Adrenal gland (tissue), 12 donors: ENCODE results near the gene ALDH16A1. TPM values are rescaled to one million over a fixed set of nuclear protein-coding genes. Genes with fewer than 3 reads are reported as not detected.

ENCODE experiments used
- DNase-seq, 7 donors: peaks; one replicate each; pipeline ENCODE4 v3.0.0-alpha.2; 2019 to 2020
- H3K27ac ChIP-seq, 5 donors: fragments of 200-600 bp; sonication (generic) in 4 of 5; 1 replicate in 3 of 5; 2 replicates in 2 of 5; pipeline versions ENCODE4 v1.5.1 to v1.8.0; 2016 to 2020; ENCODE audit warnings: mild to moderate bottlenecking in 1 of 5
- H3K27me3 ChIP-seq: fragments of 200-600 bp; 2 replicates; pipeline ENCODE4 v1.8.0; 2021
- H3K36me3 ChIP-seq, 2 donors: fragments of 200-600 bp; replicated peaks in 1 of 2; 1 replicate in 1 of 2; 2 replicates in 1 of 2; pipeline versions ENCODE4 v1.5.1 to v1.8.0; 2018 to 2022
- H3K4me1 ChIP-seq, 2 donors: fragments of 200-600 bp; replicated peaks in 1 of 2; 1 replicate in 1 of 2; 2 replicates in 1 of 2; pipeline versions ENCODE4 v1.5.1 to v1.8.0; 2018 to 2021
- H3K4me3 ChIP-seq, 4 donors: fragments of 200-600 bp; sonication (generic) in 3 of 4; one replicate each; pipeline ENCODE4 v1.5.1; 2016 to 2018
- H3K9me3 ChIP-seq, 3 donors: fragments of 200-600 bp; sonication (generic) in 1 of 3; replicated peaks in 1 of 3; 1 replicate in 2 of 3; 2 replicates in 1 of 3; pipeline versions ENCODE4 v1.5.1 to v1.8.0; 2016 to 2021
- POLR2A ChIP-seq, 2 donors: fragments of 450-650 bp; IDR thresholded peaks; one replicate each; pipeline ENCODE4 v1.6.1; 2017; ENCODE audit warnings: antibody characterized with exemption in 2 of 2, mild to moderate bottlenecking in 2 of 2, moderate library complexity in 1 of 2
- WGBS, 4 donors: extraction: QIAGEN DNeasy Blood & Tissue Kit in 2 of 4; methylation state at CpG; one replicate each; pipeline versions ENCODE4 v1.1.5 to v1.1.7; 2013 to 2017; 5-methylcytosine and 5-hydroxymethylcytosine counted together
- intact Hi-C, 2 donors: fragments of 100-400 bp; cut with DNase I; formaldehyde crosslinking; loops; one replicate each; pipeline versions ENCODE4 v1.14.1 to v1.15.0; 2022 to 2023
- polyA plus RNA-seq, 3 donors: library from polyadenylated mRNA; stranded (reverse); fragments of 200-250 nt in 2 of 3; fragments of 350-450 nt in 1 of 3; fragmentation: Illumina TruSeq in 1 of 3; extraction: RNeasy Lipid Tissue Mini Kit (QIAGEN cat#74804) in 1 of 3; gene quantifications; one replicate each; pipeline ENCODE4 v1.2.3, GENCODE V29; 2013 to 2014
- total RNA-seq, 9 donors: library from RNA; depleted of rRNA in 4 of 9; stranded (reverse); fragments of >200 nt in 4 of 9; fragments of 120-200 nt in 1 of 9; fragmentation: NEBNext Ultra II Directional in 1 of 9; extraction: Animal tissue kit (Norgen Biotek cat#: 25700) in 1 of 9; gene quantifications; one replicate each; pipeline versions ENCODE4 v1.1.0 to v1.2.4, GENCODE V29; 2013 to 2023
- TF ChIP-seq, protein P1 (sequence below), 6 experiments: fragments of 450-650 bp in 4 of 6; fragments of 200-600 bp in 2 of 6; sonication (generic) in 1 of 6; IDR thresholded peaks; 1 replicate in 5 of 6; 2 replicates in 1 of 6; pipeline versions ENCODE4 v1.5.1 to v1.8.0; 2016 to 2021; ENCODE audit warnings: antibody characterized with exemption in 6 of 6, mild to moderate bottlenecking in 2 of 6, moderate library complexity in 1 of 6
- donor health status: healthy with polysubstance abuse.
- donor health status: Bipolar disorder and iron deficiency.
- donor health status: DM: yes; HTN: yes; CAD: no.
- donor health status: DM: no; HTN: no; CAD: no.
- donor health status: DM: no; HTN: no; CAD: no.
- donor health status: DM: yes; HTN: yes; CAD: no.

Gene ALDH16A1
- total and polyA plus RNA-seq, 12 donors = 3.6 to 95.5 (median 29.7) TPM

DNA sequence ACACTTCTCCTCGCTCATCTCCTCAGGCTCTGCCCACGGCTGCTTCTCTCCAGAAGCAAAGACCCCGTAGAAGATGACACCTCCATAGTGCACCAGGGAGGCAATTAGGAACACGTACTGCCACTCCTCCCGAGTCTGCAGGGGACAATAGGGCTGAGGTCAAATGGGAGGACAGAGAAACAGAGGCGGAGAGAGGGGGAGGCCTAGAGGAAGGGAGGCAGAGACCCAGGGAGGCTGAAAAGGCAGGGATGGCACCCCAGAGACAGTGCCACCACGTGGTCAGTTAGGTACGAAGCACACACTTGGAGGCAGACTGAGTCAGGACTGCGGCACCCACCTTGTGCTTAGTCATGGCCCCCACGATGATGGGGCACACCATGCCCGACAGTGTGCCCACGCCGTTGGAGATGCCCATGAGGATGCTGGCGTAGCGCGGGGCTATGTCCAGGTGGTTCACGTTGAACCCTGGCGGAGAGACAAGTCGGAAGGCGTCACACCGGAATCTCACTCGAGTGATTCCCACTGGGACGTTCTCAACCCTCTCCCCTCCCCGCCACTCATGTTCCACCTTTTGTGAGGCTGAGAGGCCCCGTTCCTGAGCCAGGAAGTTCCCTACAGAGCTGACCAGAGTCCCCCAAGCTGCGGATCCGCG is 22.2 kb upstream of the ALDH16A1 start:
- TF ChIP-seq, protein P1, sequence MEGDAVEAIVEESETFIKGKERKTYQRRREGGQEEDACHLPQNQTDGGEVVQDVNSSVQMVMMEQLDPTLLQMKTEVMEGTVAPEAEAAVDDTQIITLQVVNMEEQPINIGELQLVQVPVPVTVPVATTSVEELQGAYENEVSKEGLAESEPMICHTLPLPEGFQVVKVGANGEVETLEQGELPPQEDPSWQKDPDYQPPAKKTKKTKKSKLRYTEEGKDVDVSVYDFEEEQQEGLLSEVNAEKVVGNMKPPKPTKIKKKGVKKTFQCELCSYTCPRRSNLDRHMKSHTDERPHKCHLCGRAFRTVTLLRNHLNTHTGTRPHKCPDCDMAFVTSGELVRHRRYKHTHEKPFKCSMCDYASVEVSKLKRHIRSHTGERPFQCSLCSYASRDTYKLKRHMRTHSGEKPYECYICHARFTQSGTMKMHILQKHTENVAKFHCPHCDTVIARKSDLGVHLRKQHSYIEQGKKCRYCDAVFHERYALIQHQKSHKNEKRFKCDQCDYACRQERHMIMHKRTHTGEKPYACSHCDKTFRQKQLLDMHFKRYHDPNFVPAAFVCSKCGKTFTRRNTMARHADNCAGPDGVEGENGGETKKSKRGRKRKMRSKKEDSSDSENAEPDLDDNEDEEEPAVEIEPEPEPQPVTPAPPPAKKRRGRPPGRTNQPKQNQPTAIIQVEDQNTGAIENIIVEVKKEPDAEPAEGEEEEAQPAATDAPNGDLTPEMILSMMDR (IDR thresholded peaks at IDR 0.05) = no peak
- no peak for TF ChIP-seq POLR2A (IDR thresholded peaks at IDR 0.05)
- Histone ChIP-seq H3K27me3 (peaks cover 82% of the 10 kb centered on the region), H3K4me1 (peaks cover 0 to 6% of the 10 kb centered on the region in 2 donors), H3K27ac (no peak overlapping the region), H3K4me3 (no peak overlapping the region), H3K9me3 (no peaks in the 10 kb centered on the region), H3K36me3 (no peaks in the 10 kb centered on the region)
- no peak for DNase-seq
- 51 to 66% (median 57%) methylated on average over 23 to 28 of the region's 28 CpGs for WGBS, 4 donors
- intact Hi-C loops = no loop called here

DNA sequence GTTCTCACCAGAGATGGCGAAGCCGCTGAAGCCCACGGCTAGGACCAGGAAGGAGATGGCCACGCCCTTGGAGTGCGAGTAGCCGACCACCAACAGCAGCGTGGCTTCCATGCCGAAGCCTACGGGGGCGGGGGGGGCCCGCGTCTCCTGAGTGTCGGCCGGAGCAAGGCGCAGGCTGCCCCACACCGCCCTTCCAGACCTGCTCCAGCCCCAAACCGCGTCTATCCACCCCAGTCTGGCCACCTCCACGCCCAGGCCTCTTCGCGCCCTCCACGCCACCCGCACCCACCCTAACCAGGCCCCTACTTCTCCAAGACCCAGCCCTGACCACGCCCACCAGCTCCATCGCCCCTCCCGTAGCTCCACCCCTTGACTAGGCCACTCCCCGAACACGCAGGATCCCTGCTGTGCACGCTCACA is 21.7 kb upstream of the ALDH16A1 start:
- intact Hi-C loops = no loop called here
- Histone ChIP-seq H3K36me3 (no peaks in the 10 kb centered on the region), H3K27ac (no peak overlapping the region), H3K9me3 (no peaks in the 10 kb centered on the region), H3K4me3 (no peak overlapping the region), H3K4me1 (peaks cover 0 to 6% of the 10 kb centered on the region in 2 donors), H3K27me3 (peaks cover 82% of the 10 kb centered on the region)
- TF ChIP-seq, protein P1 (IDR thresholded peaks at IDR 0.05) = no peak
- no peak for TF ChIP-seq POLR2A (IDR thresholded peaks at IDR 0.05)
- no peak for DNase-seq
- WGBS, 4 donors = 39 to 59% (median 53%) methylated on average over 13 to 29 of the region's 29 CpGs

DNA sequence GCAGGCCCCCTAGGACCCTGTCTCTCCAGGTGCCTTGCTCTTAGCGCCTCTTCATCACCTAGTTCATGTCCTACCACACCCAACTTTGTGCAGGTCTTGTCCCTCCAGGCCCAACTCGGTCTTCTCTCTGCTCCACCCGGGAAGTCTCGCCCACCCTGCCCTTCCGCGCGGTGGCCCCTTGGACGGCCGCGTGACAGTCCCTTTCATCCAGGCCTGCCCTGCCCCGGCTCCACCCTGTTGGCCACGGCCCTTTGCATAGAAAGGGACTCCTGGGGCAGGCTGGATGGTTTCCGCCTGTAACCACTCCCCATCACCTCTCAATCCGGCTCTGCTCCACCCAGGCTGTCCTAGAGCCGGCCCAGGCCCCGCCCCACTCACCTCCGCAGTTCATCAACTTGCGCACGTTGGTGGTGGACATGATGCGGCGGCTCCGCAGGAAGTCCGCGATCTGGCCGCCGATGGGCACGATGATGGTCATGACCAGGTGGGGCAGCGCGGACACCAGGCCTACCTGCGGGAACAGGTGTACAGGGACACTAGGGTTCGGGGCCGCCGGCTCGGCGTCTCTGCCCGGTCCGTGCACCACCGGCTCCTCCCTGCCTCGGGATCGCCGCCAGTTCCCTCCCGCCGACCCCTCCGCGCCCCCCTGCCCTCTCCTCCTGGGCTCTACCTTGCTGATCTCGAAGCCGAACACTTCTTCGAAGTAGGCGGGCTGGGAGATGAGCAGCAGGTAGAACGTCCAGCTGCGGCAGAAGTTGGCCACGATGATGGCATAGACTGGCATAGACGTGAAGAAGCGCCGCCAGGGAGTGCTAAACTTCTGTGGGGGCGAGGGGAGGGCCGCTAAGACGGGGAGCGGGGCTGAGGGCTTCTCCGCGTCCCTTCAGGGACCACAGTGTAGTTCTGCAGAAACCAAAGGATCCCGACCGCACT is 20.6 kb upstream of the ALDH16A1 start:
- Histone ChIP-seq H3K9me3 (no peaks in the 10 kb centered on the region), H3K4me3 (no peak overlapping the region), H3K4me1 (peaks cover 0 to 6% of the 10 kb centered on the region in 2 donors), H3K27ac (no peak overlapping the region), H3K27me3 (peaks cover 75% of the 10 kb centered on the region), H3K36me3 (no peaks in the 10 kb centered on the region)
- no peak for DNase-seq
- 9 to 23% (median 12%) methylated on average over 13 to 63 of the region's 63 CpGs for WGBS, 4 donors
- TF ChIP-seq POLR2A (IDR thresholded peaks at IDR 0.05) = no peak
- TF ChIP-seq, protein P1 (IDR thresholded peaks at IDR 0.05) = no peak
- intact Hi-C loops = no loop called here

DNA sequence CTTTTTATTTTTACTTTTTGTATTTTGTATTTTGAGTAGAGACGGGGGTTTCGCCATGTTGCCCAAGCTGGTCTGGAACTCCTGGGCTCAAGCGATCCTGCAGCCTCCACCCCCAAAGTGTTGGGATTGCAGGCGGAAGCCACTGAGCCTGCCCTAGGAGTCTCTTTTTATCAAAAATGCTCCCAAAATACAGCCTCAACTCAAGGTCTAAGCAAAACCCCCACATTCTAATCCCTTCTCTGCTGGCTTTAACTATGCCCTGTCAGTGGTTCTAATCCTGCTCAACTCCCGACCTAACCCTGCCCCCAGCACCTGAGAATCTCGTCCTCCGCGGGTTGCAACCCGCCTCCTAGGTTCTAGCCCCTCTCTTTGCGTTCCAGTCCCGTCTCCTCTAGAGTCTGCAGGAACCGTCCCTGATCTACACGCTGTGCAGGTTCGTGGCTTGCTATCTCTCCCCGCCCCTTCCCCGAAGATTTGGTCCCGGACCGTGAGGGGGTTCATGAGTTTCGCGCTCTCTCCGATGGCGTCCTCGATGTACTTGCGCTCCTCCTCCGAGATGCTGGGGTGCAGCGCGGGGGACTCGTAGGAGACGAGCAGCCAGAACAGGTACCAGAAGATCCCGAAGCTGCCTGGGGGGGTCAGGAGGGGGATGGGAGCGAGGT is 19.7 kb upstream of the ALDH16A1 start:
- Histone ChIP-seq H3K4me3 (no peak overlapping the region), H3K36me3 (no peaks in the 10 kb centered on the region), H3K27ac (no peak overlapping the region), H3K27me3 (peaks cover 67% of the 10 kb centered on the region), H3K9me3 (no peaks in the 10 kb centered on the region), H3K4me1 (peaks cover 0 to under 1% of the 10 kb centered on the region in 2 donors)
- WGBS, 4 donors = 11 to 18% (median 15%) methylated on average over 22 to 31 of the region's 31 CpGs
- DNase-seq = no peak
- TF ChIP-seq, protein P1 (IDR thresholded peaks at IDR 0.05) = no peak
- TF ChIP-seq POLR2A (IDR thresholded peaks at IDR 0.05) = no peak
- intact Hi-C loops = no loop called here
